Neural progenitor cell (in vitro differentiated cells): ENCODE measurements around the gene ZNF469. TPM values are rescaled to one million over a fixed set of nuclear protein-coding genes. Genes with fewer than 3 reads are reported as not detected.

Experiments
- DNase-seq: peaks from one replicate; pipeline ENCODE4 v3.0.0-alpha.2; 2016; ENCODE audit warnings: low spot score
- H2AFZ ChIP-seq: fragments of 200-600 bp; sonication (generic); replicated peaks from 2 replicates; pipeline ENCODE4 v1.6.1; 2016; ENCODE audit warnings: antibody characterized with exemption
- H3F3A ChIP-seq: fragments of 200-600 bp; sonication (generic); 2 replicates; pipeline ENCODE4 v1.6.1; 2016; ENCODE audit warnings: antibody characterized with exemption, low read depth
- H3K27ac ChIP-seq: fragments of 200-600 bp; sonication (generic); 2 replicates; pipeline ENCODE4 v1.5.1; 2016; ENCODE audit warnings: mild to moderate bottlenecking
- H3K27me3 ChIP-seq: fragments of 200-600 bp; sonication (generic); 2 replicates; pipeline ENCODE4 v1.6.1; 2016; ENCODE audit warnings: mild to moderate bottlenecking, moderate library complexity
- H3K36me3 ChIP-seq: fragments of 200-600 bp; sonication (generic); 2 replicates; pipeline ENCODE4 v1.5.1; 2016
- H3K4me1 ChIP-seq: fragments of 200-600 bp; sonication (generic); 2 replicates; pipeline ENCODE4 v1.6.1; 2016; ENCODE audit warnings: mixed run types
- H3K4me2 ChIP-seq: fragments of 200-600 bp; sonication (generic); 2 replicates; pipeline ENCODE4 v1.6.1; 2016
- H3K4me3 ChIP-seq: fragments of 200-600 bp; sonication (generic); 2 replicates; pipeline ENCODE4 v1.5.1; 2016
- H3K79me2 ChIP-seq: fragments of 200-600 bp; sonication (generic); 2 replicates; pipeline ENCODE4 v1.6.1; 2016; ENCODE audit warnings: low read depth
- H3K9ac ChIP-seq: fragments of 200-600 bp; sonication (generic); 2 replicates; pipeline ENCODE4 v1.6.1; 2016
- H3K9me3 ChIP-seq: fragments of 200-600 bp; sonication (generic); 2 replicates; pipeline ENCODE4 v1.5.1; 2016; ENCODE audit warnings: low read depth
- H4K20me1 ChIP-seq: fragments of 200-600 bp; sonication (generic); 2 replicates; pipeline ENCODE4 v1.6.1; 2016; ENCODE audit warnings: low read depth
- H3K27ac Mint-ChIP-seq: 3 replicates; pipeline ENCODE4 v1.8.0; 2021; ENCODE audit warnings: mixed read lengths
- H3K27me3 Mint-ChIP-seq: 2 replicates; pipeline ENCODE4 v1.8.0; 2022; ENCODE audit warnings: low read depth, mild to moderate bottlenecking, inconsistent platforms, moderate library complexity, mixed read lengths; ENCODE audit not compliant: insufficient read depth
- H3K36me3 Mint-ChIP-seq: 3 replicates; pipeline ENCODE4 v1.8.0; 2021; ENCODE audit warnings: mixed read lengths
- H3K4me1 Mint-ChIP-seq: 3 replicates; pipeline ENCODE4 v1.8.0; 2021; ENCODE audit warnings: mixed read lengths
- H3K4me3 Mint-ChIP-seq: 3 replicates; pipeline ENCODE4 v1.8.0; 2021; ENCODE audit warnings: mild to moderate bottlenecking, moderate library complexity, mixed read lengths
- H3K9me3 Mint-ChIP-seq: 3 replicates; pipeline ENCODE4 v1.8.0; 2020; ENCODE audit warnings: mixed read lengths
- CTCF ChIP-seq: fragments of 200-600 bp; sonication (generic); IDR thresholded peaks from 2 replicates; pipeline ENCODE4 v1.5.1; 2017; ENCODE audit warnings: antibody characterized with exemption, mild to moderate bottlenecking
- EZH2 ChIP-seq: fragments of 200-600 bp; sonication (generic); IDR thresholded peaks from 2 replicates; pipeline ENCODE4 v1.6.1; 2017; ENCODE audit warnings: antibody characterized with exemption, mild to moderate bottlenecking, moderate library complexity
- EZH2phosphoT487 ChIP-seq: fragments of 200-600 bp; sonication (generic); IDR thresholded peaks from 2 replicates; pipeline ENCODE4 v1.6.1; 2017; ENCODE audit warnings: antibody characterized with exemption
- total RNA-seq: library from RNA; depleted of rRNA; stranded (reverse); fragments of >200 nt; gene quantifications from 2 replicates; pipeline ENCODE4 v1.2.3, GENCODE V29; 2015; ENCODE audit warnings: low replicate concordance

ZNF469 gene
- total RNA-seq, 1 donor from 2014 or later, result 0.02 TPM

DNA sequence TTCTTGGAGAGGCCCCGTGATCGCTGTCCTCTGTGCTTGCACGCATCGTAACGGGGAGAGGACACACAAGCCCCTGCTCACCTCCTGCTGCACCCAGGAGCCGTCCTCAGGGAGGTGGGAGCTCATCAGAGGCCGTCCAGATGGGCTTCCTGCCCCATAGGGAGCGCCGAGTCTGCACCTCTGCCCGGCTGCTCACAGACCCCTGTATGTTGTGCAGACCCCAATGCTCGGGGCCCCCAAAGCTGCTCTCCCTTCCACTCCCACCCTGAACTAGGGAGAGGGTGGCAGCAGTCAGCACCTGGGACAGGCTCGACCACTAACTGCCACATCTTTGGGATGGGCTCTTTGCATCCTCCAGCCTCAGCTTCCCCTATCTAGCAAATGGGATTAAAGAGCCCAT lies 4.4 kb upstream of the ZNF469 start:
- H3K4me2 ChIP-seq, result no peak overlapping the region
- H3K27me3 ChIP-seq, result peaks cover 28% of the 10 kb centered on the region
- H3K4me1 ChIP-seq, result no peaks in the 10 kb centered on the region
- H3K4me3 ChIP-seq, result no peak overlapping the region
- H3K27me3 Mint-ChIP-seq, result peaks cover 11% of the 10 kb centered on the region
- H3K27ac Mint-ChIP-seq, result no peak overlapping the region
- H3K9me3 ChIP-seq, result no peaks in the 10 kb centered on the region
- TF ChIP-seq CTCF, result no peak
- no peak for TF ChIP-seq EZH2
- TF ChIP-seq EZH2phosphoT487, result no peak
- no peak for DNase-seq
- peaks cover 10% of the 10 kb centered on the region for H4K20me1 ChIP-seq
- H3K36me3 ChIP-seq, result no peaks in the 10 kb centered on the region
- H3K9me3 Mint-ChIP-seq, result no peaks in the 10 kb centered on the region
- H3F3A ChIP-seq, result peaks cover 23% of the 10 kb centered on the region
- no peak overlapping the region for H3K4me3 Mint-ChIP-seq
- H3K27ac ChIP-seq, result no peak overlapping the region
- no peak overlapping the region for H2AFZ ChIP-seq
- H3K36me3 Mint-ChIP-seq, result no peaks in the 10 kb centered on the region
- no peak overlapping the region for H3K9ac ChIP-seq
- peaks cover 18% of the 10 kb centered on the region for H3K4me1 Mint-ChIP-seq
- H3K79me2 ChIP-seq, result no peaks in the 10 kb centered on the region

GRCh38 chr16:88378836-88379693 lies 3.7 kb upstream of the ZNF469 start:
- no peak for DNase-seq
- no peak for TF ChIP-seq CTCF
- no peak for TF ChIP-seq EZH2
- no peak for TF ChIP-seq EZH2phosphoT487
- no peaks in the 10 kb centered on the region for H3K9me3 ChIP-seq
- H3K4me3 ChIP-seq, result no peak overlapping the region
- H3K4me1 Mint-ChIP-seq, result peaks cover 19% of the 10 kb centered on the region
- no peaks in the 10 kb centered on the region for H3K36me3 ChIP-seq
- H3K36me3 Mint-ChIP-seq, result no peaks in the 10 kb centered on the region
- no peaks in the 10 kb centered on the region for H3K4me1 ChIP-seq
- H3K9ac ChIP-seq, result no peak overlapping the region
- peaks cover 10% of the 10 kb centered on the region for H3K27me3 Mint-ChIP-seq
- peaks cover 11% of the 10 kb centered on the region for H4K20me1 ChIP-seq
- H3K4me2 ChIP-seq, result no peak overlapping the region
- H3F3A ChIP-seq, result peaks cover 23% of the 10 kb centered on the region
- no peaks in the 10 kb centered on the region for H3K9me3 Mint-ChIP-seq
- H3K4me3 Mint-ChIP-seq, result no peak overlapping the region
- H3K27ac Mint-ChIP-seq, result no peak overlapping the region
- no peaks in the 10 kb centered on the region for H3K79me2 ChIP-seq
- H3K27ac ChIP-seq, result no peak overlapping the region
- peaks cover 35% of the 10 kb centered on the region for H3K27me3 ChIP-seq
- no peak overlapping the region for H2AFZ ChIP-seq

DNA sequence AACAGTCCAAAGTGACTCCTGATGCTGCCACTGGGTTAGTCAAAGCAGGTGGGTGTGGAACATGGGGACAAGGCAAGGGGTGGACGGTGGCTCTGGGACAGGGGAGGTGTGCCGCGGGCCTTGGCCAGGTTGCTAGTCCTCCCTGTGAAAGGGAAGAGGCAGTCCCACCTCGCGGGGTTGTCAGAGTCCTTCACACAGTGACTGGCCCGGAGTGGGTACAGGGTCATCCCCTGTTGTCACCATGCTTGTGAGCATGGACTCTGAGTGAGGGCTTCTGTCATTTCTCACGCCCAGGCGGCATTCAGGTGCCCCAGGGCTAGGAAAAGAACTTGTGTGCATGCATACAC lies 3.1 kb upstream of the ZNF469 start:
- H3K9me3 ChIP-seq, result no peaks in the 10 kb centered on the region
- no peak overlapping the region for H3K4me3 ChIP-seq
- no peaks in the 10 kb centered on the region for H3K36me3 ChIP-seq
- H3K36me3 Mint-ChIP-seq, result no peaks in the 10 kb centered on the region
- no peak overlapping the region for H3K27ac ChIP-seq
- no peak overlapping the region for H3K9ac ChIP-seq
- H4K20me1 ChIP-seq, result peaks cover 14% of the 10 kb centered on the region
- H2AFZ ChIP-seq, result no peak overlapping the region
- no peak overlapping the region for H3K4me2 ChIP-seq
- H3K4me1 ChIP-seq, result no peaks in the 10 kb centered on the region
- no peak overlapping the region for H3K4me3 Mint-ChIP-seq
- H3K27ac Mint-ChIP-seq, result no peak overlapping the region
- no peaks in the 10 kb centered on the region for H3K79me2 ChIP-seq
- no peak for TF ChIP-seq EZH2phosphoT487
- TF ChIP-seq EZH2, result no peak
- TF ChIP-seq CTCF, result no peak
- peaks cover 41% of the 10 kb centered on the region for H3K27me3 ChIP-seq
- peaks cover 20% of the 10 kb centered on the region for H3K4me1 Mint-ChIP-seq
- H3K27me3 Mint-ChIP-seq, result peaks cover 16% of the 10 kb centered on the region
- H3K9me3 Mint-ChIP-seq, result no peaks in the 10 kb centered on the region
- H3F3A ChIP-seq, result peaks cover 23% of the 10 kb centered on the region
- no peak for DNase-seq
